HL-60 (cell line): ENCODE measurements around the gene NEGR1.

Experiments
- GABPA ChIP-seq: IDR thresholded peaks from 2 replicates; pipeline ENCODE4 v1.6.1; 2012; ENCODE audit warnings: low read depth
- POLR2AphosphoS5 ChIP-seq: IDR thresholded peaks from 2 replicates; pipeline ENCODE4 v1.6.1; 2012; ENCODE audit warnings: low read depth
- TF ChIP-seq, protein P1 (sequence below): IDR thresholded peaks from one replicate; pipeline ENCODE4 v1.5.1; 2011; ENCODE audit warnings: low read length, control low read depth, inconsistent platforms; ENCODE audit not compliant: insufficient read depth

DNA sequence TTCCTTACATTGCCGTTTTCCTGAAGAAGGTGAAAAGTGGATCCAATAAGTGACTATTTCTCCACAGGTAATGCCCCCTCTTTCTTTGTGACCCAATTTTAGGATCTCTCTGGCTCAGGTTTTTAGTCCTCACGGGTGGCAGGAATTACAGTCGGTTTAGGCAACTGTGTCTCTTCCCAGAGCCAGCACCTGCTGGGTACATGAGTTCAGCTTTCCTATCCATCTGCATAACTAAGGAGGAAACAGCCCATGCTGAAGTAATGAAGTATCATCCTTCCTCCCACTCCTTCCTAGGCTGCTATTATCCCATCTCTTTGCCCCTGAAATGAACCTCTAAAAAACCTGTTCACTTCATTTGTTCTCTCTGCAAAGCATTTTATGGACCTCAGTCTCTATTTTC lies 544.6 kb downstream of the NEGR1 start:
- TF ChIP-seq, protein P1, sequence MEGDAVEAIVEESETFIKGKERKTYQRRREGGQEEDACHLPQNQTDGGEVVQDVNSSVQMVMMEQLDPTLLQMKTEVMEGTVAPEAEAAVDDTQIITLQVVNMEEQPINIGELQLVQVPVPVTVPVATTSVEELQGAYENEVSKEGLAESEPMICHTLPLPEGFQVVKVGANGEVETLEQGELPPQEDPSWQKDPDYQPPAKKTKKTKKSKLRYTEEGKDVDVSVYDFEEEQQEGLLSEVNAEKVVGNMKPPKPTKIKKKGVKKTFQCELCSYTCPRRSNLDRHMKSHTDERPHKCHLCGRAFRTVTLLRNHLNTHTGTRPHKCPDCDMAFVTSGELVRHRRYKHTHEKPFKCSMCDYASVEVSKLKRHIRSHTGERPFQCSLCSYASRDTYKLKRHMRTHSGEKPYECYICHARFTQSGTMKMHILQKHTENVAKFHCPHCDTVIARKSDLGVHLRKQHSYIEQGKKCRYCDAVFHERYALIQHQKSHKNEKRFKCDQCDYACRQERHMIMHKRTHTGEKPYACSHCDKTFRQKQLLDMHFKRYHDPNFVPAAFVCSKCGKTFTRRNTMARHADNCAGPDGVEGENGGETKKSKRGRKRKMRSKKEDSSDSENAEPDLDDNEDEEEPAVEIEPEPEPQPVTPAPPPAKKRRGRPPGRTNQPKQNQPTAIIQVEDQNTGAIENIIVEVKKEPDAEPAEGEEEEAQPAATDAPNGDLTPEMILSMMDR, result no peak
- TF ChIP-seq GABPA, result no peak
- TF ChIP-seq POLR2AphosphoS5, result no peak
